ENCODE results near the gene FBXL13. TPM values are rescaled to one million over a fixed set of nuclear protein-coding genes. Genes with fewer than 3 reads are reported as not detected.

The FBXL13 gene
- total RNA-seq, 1 experiment from 2014 or later, result 0.35 TPM

Other genes starting within 250 kb of the FBXL13 start
- gene LRRC17, start 161.8 kb downstream of the FBXL13 start, total RNA-seq (2022), result 0.21 and 0.83 TPM in 2 replicates
- gene ARMC10, start 344 bp upstream of the FBXL13 start, total RNA-seq (2022), result 43.4 and 52.0 TPM in 2 replicates
- 5.8 and 6.1 TPM in 2 replicates for gene NAPEPLD, start 74.3 kb upstream of the FBXL13 start, total RNA-seq (2022)
- gene PMPCB, start 222.6 kb upstream of the FBXL13 start, total RNA-seq (2022), result 64.9 and 73.9 TPM in 2 replicates

Data from MCF 10A (cell line).